ENCODE results near the gene LRPAP1. TPM values are rescaled to one million over a fixed set of nuclear protein-coding genes. Genes with fewer than 3 reads are reported as not detected.

The LRPAP1 gene
- total and polyA plus RNA-seq, 2 experiments from 2014 or later: 63.0 to 82.5 TPM

DNA sequence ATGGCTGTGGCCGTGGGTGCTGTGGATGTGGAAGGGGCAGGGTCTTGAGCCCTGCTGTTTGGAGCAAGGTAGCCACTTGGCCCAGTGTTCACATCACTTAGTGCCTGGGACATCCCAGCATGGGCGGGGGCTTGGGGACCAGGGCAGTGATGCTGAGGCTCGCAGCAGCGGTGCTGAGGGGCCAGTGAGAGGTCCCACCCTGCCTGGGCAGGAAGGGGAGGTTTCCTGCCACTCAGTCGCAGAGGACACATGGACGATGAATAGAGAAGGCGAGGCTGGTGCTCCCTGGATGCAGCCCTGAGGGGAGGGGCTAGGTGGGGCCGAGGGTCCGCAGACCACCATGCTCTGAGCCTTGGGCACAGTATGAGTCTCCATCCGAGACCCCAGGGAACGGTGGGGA lies 43.4 kb downstream of the LRPAP1 start (continued):
- TF ChIP-seq NANOG (IDR thresholded peaks at IDR 0.05; ENCODE audit: borderline replicate concordance): no peak
- TF ChIP-seq, protein P1, sequence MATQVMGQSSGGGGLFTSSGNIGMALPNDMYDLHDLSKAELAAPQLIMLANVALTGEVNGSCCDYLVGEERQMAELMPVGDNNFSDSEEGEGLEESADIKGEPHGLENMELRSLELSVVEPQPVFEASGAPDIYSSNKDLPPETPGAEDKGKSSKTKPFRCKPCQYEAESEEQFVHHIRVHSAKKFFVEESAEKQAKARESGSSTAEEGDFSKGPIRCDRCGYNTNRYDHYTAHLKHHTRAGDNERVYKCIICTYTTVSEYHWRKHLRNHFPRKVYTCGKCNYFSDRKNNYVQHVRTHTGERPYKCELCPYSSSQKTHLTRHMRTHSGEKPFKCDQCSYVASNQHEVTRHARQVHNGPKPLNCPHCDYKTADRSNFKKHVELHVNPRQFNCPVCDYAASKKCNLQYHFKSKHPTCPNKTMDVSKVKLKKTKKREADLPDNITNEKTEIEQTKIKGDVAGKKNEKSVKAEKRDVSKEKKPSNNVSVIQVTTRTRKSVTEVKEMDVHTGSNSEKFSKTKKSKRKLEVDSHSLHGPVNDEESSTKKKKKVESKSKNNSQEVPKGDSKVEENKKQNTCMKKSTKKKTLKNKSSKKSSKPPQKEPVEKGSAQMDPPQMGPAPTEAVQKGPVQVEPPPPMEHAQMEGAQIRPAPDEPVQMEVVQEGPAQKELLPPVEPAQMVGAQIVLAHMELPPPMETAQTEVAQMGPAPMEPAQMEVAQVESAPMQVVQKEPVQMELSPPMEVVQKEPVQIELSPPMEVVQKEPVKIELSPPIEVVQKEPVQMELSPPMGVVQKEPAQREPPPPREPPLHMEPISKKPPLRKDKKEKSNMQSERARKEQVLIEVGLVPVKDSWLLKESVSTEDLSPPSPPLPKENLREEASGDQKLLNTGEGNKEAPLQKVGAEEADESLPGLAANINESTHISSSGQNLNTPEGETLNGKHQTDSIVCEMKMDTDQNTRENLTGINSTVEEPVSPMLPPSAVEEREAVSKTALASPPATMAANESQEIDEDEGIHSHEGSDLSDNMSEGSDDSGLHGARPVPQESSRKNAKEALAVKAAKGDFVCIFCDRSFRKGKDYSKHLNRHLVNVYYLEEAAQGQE (IDR thresholded peaks at IDR 0.05; ENCODE audit: unreplicated experiment): no peak
- no peak for TF ChIP-seq CREB1 (CRISPR knock-in tag; IDR thresholded peaks at IDR 0.05; ENCODE audit: low read depth)
- TF ChIP-seq, protein P2, sequence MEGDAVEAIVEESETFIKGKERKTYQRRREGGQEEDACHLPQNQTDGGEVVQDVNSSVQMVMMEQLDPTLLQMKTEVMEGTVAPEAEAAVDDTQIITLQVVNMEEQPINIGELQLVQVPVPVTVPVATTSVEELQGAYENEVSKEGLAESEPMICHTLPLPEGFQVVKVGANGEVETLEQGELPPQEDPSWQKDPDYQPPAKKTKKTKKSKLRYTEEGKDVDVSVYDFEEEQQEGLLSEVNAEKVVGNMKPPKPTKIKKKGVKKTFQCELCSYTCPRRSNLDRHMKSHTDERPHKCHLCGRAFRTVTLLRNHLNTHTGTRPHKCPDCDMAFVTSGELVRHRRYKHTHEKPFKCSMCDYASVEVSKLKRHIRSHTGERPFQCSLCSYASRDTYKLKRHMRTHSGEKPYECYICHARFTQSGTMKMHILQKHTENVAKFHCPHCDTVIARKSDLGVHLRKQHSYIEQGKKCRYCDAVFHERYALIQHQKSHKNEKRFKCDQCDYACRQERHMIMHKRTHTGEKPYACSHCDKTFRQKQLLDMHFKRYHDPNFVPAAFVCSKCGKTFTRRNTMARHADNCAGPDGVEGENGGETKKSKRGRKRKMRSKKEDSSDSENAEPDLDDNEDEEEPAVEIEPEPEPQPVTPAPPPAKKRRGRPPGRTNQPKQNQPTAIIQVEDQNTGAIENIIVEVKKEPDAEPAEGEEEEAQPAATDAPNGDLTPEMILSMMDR (conservative IDR thresholded peaks at IDR 0.05; ENCODE audit: low read depth in 2 of 2): no peak
- TF ChIP-seq, protein P3, sequence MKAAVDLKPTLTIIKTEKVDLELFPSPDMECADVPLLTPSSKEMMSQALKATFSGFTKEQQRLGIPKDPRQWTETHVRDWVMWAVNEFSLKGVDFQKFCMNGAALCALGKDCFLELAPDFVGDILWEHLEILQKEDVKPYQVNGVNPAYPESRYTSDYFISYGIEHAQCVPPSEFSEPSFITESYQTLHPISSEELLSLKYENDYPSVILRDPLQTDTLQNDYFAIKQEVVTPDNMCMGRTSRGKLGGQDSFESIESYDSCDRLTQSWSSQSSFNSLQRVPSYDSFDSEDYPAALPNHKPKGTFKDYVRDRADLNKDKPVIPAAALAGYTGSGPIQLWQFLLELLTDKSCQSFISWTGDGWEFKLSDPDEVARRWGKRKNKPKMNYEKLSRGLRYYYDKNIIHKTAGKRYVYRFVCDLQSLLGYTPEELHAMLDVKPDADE (IDR thresholded peaks at IDR 0.05): no peak
- TF ChIP-seq JUNB (IDR thresholded peaks at IDR 0.05; ENCODE audit: unreplicated experiment): no peak

DNA sequence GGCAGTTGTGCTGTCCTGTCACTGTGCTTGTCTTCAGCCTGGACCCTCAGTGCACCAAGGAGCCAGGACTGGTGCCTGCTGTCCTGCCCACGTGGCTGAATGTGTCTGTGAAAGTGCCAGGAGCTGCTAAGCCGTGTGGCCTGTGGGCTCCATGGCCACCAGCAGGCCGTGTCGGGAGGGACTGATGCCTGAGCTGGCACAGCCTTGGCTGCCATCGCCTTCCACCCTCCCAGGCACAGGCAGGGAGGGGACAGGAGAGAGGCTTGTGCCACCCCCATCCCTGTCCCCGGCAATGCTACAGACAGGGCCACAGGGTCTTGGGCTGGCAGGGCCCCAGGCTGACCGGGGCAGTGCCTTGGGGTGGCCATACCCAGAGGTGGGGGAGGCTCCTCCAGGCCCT lies 44.4 kb downstream of the LRPAP1 start:
- Histone ChIP-seq H3K36me3 (ENCODE audit: insufficient read depth) (no peaks in the 10 kb centered on the region), H3K9me2 (ENCODE audit: insufficient read depth) (no peaks in the 10 kb centered on the region), H4K20me1 (replicated peaks; ENCODE audit: insufficient read depth) (no peaks in the 10 kb centered on the region), H3K79me2 (replicated peaks; ENCODE audit: insufficient read depth) (no peaks in the 10 kb centered on the region), H3K27me3 (ENCODE audit: insufficient read depth) (peaks cover 97% of the 10 kb centered on the region), H2AFZ (no peak overlapping the region), H3K4me1 (ENCODE audit: insufficient read depth) (no peaks in the 10 kb centered on the region; the same call in 1 of the 2 replicates), H3K4me2 (no peak overlapping the region), H3K4me3 (no peak overlapping the region), H3F3A (replicated peaks; ENCODE audit: low read depth) (no peaks in the 10 kb centered on the region), H3K27ac (ENCODE audit: low read depth) (no peak overlapping the region)
- Mint-ChIP-seq H3K27me3 (ENCODE audit: insufficient read depth, low read depth, poor library complexity) (peaks cover 76% of the 10 kb centered on the region), H3K4me3 (no peak overlapping the region), H3K4me1 (peaks cover 11% of the 10 kb centered on the region), H3K9me3 (peaks cover 4% of the 10 kb centered on the region), H3K27ac (no peak overlapping the region), H3K36me3 (ENCODE audit: low read depth) (no peaks in the 10 kb centered on the region)
- ATAC-seq (no peak), DNase-seq (ENCODE audit: low spot score) (no peak)
- TF ChIP-seq EZH2phosphoT487 (IDR thresholded peaks at IDR 0.05; ENCODE audit: unreplicated experiment) (no peak), NANOG (IDR thresholded peaks at IDR 0.05; ENCODE audit: borderline replicate concordance) (no peak), ZNF331 (CRISPR knock-in tag; IDR thresholded peaks at IDR 0.05; ENCODE audit: low read depth) (no peak), STAT1 (IDR thresholded peaks at IDR 0.05; ENCODE audit: unreplicated experiment) (no peak), CREB1 (CRISPR knock-in tag; IDR thresholded peaks at IDR 0.05; ENCODE audit: low read depth) (no peak), EZH2 (IDR thresholded peaks at IDR 0.05; ENCODE audit: low read depth, unreplicated experiment) (no peak), POLR2AphosphoS5 (IDR thresholded peaks at IDR 0.05; ENCODE audit: low read depth) (no peak), ZNF114 (CRISPR knock-in tag; IDR thresholded peaks at IDR 0.05) (no peak), JUNB (IDR thresholded peaks at IDR 0.05; ENCODE audit: unreplicated experiment) (no peak)
- TF ChIP-seq, protein P3 (IDR thresholded peaks at IDR 0.05): no peak
- TF ChIP-seq, protein P1 (IDR thresholded peaks at IDR 0.05; ENCODE audit: unreplicated experiment): no peak
- TF ChIP-seq, protein P2 (conservative IDR thresholded peaks at IDR 0.05; ENCODE audit: low read depth in 2 of 2): no peak
